TTC549 (cell line): ENCODE measurements around the gene SIMC1.

Experiments used
- FAIRE-seq: peaks from 2 replicates; lab custom pipeline; 2012; peaks lifted over from hg19 to GRCh38; lab: Jason Lieb, UNC

SIMC1 gene

GRCh38 chr5:176317534-176318374 lies 79.5 kb downstream of the SIMC1 start:
- no peak for FAIRE-seq

DNA sequence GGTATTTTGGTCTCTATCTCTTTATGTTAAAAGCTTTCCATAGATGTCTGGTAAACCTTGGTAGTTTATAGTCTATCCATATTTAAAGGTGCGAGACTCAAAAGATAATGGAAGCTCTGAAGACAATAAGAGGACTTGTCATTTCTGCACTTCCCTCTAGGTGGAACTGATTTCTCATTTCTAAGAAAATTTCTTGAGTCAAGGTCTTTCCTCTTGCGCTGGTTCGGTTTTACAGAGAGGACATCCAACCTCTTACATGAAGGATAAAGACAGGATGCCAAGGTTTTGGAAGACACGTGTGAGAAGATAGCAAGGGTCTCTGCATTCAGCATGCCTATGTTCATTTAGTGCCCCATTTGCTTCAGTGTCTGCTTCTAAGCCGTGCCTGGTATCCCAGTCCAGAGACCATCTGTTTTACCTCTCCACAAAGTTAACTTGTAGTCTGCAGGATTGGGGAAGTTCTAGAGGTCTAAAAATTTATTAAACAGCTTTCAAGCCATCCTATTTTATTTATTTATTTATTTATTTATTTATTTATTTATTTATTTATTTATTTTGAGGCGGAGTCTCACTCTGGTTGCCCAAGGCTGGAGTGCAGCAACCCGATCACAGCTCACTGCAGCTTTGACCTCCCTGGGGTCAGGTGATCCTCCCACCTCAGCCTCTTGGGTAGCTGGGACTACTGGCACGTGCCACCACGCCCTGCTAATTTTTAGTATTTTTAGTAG lies 81.8 kb downstream of the SIMC1 start:
- FAIRE-seq = peak; percentile 65

DNA sequence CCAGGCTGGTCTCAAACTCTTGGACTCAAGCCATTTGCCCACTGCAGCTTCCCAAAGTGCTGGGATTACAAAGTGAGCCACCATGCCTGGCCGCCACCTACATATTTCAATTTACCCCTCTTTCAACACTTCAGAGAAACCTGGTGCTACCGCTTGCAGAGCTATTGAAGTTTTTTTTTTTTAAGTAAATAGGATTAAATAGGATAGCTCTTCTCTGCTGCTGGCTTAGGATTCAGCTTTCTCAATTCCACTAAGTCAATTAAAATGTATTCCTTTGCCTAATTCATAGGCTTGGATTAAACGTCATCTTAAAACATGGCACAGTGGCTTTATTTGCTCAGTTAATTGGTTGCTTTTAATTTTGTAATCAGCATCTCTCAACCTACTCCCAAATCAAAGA lies 82.4 kb downstream of the SIMC1 start:
- no peak for FAIRE-seq

DNA sequence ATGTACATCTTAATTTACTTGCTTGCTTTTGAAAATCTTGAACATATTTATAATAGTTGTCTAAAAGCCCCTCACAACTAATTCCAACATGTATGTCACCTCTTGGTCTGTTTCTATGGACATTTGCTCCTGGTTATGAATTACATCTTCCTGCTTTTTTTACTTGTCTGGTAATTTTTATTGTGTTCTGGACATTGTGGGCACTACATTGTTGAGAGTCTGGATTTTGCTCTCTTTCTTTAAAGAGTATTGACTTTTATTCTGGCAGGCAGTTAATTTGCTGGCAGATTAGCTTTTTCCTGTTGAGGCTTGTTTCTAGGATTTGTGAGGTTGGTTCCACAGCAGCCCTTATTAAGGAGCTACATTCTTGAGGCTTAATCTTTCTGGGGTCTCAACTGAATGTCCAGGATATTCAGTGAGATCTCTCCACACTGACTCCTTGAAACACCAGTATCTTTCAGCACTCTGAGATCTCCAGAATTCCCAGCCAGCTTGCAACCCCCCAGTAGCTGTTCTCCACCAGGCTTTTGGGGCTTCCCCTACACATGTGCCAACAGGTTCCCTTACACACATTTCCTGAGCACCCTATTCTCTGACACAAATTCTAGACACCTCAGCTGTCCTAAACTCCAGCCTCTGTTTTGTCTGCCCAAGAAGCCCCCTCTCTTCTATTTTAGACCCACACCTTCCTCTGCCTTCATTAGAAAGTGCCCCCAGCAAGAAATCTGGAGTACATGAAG lies 96.0 kb downstream of the SIMC1 start:
- FAIRE-seq = no peak

DNA sequence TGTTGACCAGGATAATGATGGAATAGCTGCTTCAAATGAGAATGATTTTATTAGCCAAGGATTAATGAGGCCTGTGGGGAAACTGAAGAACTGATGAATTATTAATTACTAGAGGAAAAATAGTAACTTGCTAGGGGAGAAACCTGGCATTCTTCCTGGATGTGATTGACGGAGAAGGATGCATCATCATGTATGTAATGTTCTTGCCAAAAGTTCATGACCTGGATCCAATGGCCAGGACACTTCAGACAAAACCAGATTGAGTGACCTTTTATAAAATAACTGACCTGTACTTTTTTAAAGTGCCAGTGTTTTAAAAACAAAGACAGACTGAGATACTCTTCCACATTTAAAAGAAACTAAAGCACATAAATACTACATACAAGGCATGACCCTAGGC lies 99.7 kb downstream of the SIMC1 start:
- no peak for FAIRE-seq

DNA sequence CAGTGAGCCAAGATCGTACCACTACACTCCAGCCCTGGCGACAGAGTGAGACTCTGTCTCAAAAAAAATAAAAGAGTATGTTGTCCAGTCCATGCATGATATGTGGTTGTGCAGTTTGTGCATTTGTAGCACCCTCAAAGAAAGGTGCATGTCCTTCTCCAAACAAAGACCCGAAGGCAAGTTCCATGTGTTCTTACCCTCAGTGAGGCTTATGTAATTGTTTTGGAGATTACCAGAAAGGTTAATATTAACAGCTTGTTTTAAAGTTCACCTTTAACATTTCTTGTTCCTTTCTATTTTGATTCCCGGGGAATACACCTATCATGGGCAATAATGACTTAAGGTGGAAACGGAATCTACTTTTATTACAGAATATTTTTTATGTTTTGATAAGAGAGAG lies 101.1 kb downstream of the SIMC1 start:
- FAIRE-seq = no peak

DNA sequence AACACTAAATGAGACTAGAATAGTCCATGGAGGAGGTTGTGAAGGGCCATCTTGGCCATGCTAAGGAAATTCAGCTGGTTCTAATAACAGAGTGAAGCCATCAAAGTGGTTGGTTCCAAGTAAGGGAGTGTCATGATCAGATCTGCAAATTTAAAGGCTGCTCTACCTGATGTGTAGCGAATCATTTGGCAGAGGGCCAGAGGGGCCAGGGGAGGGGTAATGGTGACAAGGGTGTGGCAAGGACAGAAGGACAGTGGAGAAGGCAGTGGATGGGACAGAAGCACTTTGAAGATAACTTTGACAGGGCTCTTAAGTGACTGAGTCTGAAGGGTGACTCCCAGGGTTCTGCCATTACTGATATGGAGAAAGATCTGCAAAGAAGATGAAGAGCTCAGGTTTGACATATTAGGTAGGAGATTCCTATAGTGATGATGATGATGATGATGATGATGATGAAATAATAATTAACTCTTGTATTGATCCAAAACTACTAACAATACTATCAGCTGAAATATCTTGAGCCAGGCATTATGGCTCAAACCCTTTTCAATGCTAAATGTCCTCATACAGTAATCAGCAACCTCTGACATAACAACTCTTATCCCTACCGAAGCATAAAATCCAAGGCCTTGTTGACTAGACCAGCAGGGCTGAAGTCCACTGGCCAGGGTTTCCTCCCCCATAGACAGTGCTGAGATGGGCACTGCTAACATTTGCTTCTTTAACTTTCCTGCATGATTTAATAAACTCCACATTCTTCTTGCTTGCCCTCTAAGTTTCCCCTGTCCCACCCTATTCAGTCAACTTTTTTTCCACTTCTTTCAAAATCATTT lies 103.3 kb downstream of the SIMC1 start:
- FAIRE-seq = no peak

GRCh38 chr5:176342158-176342483 lies 103.9 kb downstream of the SIMC1 start:
- FAIRE-seq = no peak

DNA sequence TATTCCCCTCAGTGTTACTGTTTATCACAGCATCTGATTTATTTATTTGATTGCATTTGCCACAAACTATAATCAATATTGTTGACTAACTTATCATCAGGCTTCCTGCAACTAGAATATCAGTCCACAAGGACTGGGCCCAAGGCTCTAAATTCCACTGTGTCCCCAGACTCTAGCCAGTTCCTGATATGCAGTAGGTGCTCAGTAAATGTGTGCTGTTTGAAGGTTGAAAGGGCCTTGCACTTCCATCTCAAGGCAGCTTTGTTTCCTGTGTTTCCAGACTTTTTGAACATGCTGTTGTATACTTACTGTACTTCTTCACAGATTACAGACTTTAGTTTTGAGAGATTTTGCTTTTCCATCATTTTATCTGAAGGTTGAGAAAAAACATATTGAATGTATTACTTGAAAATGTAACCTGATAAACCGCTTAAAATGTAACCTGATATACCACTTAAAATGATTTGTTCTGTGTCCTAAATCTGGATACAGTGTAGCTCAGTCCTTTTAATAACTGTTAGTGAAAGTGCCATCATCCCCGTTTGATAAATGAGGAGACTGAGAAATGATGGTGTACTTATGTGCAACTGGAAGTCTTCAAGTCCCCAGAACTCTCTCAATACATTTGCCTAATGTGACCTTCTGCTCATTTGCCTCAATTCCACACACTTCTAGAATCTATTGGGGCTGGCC lies 104.7 kb downstream of the SIMC1 start:
- no peak for FAIRE-seq

DNA sequence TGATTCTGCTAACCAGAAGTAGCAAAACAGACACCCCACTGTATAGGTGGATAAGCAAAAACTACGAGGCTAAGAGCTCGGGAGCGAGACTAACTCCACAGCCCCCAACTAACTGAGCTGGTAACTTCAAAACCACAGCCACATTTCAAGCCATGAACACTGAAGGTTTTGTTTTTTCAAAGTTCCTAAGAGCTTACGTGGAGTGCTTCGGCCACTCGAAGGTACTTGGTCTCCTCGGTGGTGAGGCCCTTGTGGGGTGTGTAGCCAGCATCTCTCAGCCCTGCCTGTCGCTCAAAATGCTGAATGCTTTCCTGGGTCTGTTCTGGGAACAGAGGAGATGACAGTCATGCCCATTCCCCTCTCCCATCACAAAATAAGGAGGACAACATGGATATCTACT lies 112.2 kb downstream of the SIMC1 start:
- no peak for FAIRE-seq

- FAIRE-seq = no peak
These were observed 114.1 kb downstream of the SIMC1 start for GRCh38 chr5:176352116-176352878.

GRCh38 chr5:176353533-176353932 lies 115.3 kb downstream of the SIMC1 start:
- no peak for FAIRE-seq

DNA sequence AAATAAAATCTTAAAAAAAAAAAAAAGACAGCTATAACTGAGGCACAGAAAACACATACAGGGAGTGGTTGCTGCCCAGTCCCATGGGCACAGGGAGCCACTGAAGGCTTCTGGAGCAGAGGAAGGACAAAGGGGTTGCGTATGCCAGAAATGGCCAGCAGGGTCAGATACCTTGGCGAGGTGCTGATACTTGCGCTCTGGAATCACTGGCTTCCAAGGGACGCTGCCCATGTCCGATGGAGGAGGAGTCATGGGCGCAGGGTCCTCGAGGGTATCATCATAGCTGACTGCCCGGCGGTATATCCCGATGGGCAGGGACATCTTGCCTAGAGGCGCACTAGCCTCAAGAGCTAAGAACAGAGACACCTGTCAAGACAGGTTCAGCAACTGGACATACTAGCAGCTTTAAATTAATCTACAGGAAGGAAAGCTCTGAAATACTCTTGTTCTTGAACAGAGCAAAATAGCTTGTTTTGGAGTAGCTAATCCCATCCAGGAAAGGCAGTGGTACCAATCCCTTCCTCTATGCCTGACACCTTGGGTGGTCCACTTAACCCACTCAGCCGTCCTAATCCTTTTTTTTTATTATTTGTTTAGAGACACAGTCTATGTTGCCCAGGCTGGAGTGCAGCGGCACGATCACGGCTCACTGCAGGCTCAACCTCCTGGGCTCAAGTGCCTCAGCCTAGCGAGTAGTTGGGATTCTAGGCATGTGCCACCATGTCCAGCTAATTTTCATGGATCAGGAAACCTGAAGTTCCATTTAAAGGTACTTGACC lies 117.4 kb downstream of the SIMC1 start:
- FAIRE-seq = no peak

- no peak for FAIRE-seq
These were observed 117.9 kb downstream of the SIMC1 start for GRCh38 chr5:176356179-176356566.

DNA sequence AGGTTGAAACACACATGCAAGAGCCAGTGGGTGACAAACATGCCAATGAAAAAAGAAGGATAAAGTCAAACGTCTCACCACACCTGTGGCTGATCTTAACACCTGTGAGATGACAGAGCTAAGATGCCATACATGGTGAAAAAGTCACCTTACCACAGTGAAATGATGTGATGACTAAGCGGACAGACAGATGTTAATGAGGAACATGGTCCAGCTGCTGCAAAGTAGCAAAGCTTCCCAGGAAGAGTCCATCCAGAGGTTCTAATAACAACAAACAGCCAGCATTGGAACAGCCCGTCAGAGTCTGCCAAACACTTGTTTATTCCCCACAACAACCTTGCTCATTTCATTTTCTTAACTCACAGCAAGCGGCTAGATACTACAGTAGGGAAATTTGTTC lies 121.4 kb downstream of the SIMC1 start:
- FAIRE-seq = no peak

GRCh38 chr5:176360894-176361436 lies 122.7 kb downstream of the SIMC1 start:
- FAIRE-seq = no peak

GRCh38 chr5:176361437-176362232 lies 123.4 kb downstream of the SIMC1 start, which contains the start of gene KIAA1191:
Gene KIAA1191 (minus strand): TSS chr5:176361764. CDS start chr5:176359508, 2,256 bp downstream.
- no peak for FAIRE-seq

DNA sequence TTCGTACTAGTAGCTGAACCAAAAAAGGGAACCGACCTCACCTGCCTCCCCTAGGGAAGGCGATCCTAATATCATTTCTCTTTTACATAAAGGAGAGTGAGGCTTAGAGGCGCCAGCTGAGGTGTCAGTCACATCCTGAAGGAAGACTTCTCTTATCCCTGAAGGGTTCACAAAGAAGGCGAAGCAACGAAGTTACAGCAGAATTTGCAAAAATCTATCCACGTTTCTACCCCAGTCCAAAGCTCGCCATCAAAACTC lies 123.9 kb downstream of the SIMC1 start:
- no peak for FAIRE-seq

DNA sequence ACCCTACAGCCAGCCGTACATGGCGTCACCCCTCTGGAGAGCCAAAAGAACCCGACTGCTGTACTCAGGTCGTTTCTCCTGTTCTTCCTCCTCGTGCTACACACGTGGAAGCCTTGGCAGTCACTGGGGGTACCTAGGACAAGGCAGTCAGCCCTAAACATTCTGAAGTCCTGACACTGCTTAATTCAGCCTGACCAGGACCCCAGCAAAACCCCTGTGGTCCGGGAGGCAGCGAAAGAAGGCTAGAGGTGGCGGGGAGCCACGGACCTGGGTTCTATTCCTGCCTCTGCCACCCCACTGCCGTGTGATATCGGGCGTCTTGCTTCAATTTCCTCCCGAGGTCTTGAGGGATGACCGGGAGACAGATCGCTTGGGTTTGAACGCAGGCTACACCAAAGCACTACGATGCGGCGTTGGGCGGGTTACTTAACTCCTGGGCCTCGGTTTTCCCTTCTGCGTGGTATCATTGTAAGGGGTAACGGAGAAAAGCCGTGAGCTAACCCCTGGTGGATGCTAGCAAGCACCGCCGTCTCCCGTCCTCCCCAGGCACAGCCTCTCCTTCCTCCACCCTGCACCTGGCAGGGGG lies 126.6 kb downstream of the SIMC1 start:
- no peak for FAIRE-seq
